ENCODE results near the gene TECTB.
"Not testable (repeated sequence)": the region's sequence is repeated elsewhere in the genome, so short reads cannot be mapped to it uniquely, and the experiment has no call there.

Gene TECTB

GRCh38 chr10:112248584-112249295 lies 34.5 kb upstream of the TECTB start:
- Histone ChIP-seq H3K36me3 (ENCODE audit: control insufficient read depth in 1 of 2, insufficient read depth in 2 of 2, low read length in 2 of 2) (no peaks in the 10 kb centered on the region), H3K4me1 (ENCODE audit: control insufficient read depth in 1 of 2, insufficient read depth in 2 of 2, low read length in 2 of 2) (no peaks in the 10 kb centered on the region), H3K4me3 (ENCODE audit: low read depth in 1 of 2, low read length in 2 of 2) (peak overlapping the region in 1 of 2 donors; percentile 2), H3K9me3 (ENCODE audit: control insufficient read depth in 1 of 2, low read length in 2 of 2) (peaks cover 0 to 8% of the 10 kb centered on the region in 2 donors), H3K27ac (ENCODE audit: low read length) (no peak overlapping the region), H3K27me3 (ENCODE audit: low read depth, low read length) (no peaks in the 10 kb centered on the region)

DNA sequence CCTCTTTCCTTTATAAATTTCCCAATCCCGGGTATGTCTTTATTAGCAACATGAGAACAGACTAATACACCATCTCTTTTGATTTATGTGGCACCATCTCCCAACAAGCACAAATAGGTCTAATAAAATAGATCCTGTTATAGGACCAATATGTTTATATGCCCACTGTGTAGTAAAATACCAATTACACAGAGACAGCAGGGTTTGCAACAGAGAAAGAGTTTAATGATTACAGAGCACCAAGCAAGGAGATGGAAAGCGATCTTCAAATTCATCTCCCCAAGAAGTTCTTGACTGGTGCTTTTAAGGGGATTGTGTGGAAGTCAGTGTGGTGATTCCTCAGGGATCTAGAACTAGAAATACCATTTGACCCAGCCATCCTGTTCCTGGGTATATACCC lies 33.5 kb upstream of the TECTB start:
- H3K4me1 ChIP-seq (ENCODE audit: control insufficient read depth in 1 of 2, insufficient read depth in 2 of 2, low read length in 2 of 2), result no peaks in the 10 kb centered on the region
- no peaks in the 10 kb centered on the region for H3K27me3 ChIP-seq (ENCODE audit: low read depth, low read length)

GRCh38 chr10:112250555-112250954 lies 32.6 kb upstream of the TECTB start:
- H3K4me3 ChIP-seq (ENCODE audit: low read depth in 1 of 2, low read length in 2 of 2), result no peak overlapping the region
- H3K9me3 ChIP-seq (ENCODE audit: control insufficient read depth in 1 of 2, low read length in 2 of 2), result peaks cover 0 to 8% of the 10 kb centered on the region in 2 donors
- H3K4me1 ChIP-seq (ENCODE audit: control insufficient read depth in 1 of 2, insufficient read depth in 2 of 2, low read length in 2 of 2), result no peaks in the 10 kb centered on the region
- H3K36me3 ChIP-seq (ENCODE audit: control insufficient read depth in 1 of 2, insufficient read depth in 2 of 2, low read length in 2 of 2), result no peaks in the 10 kb centered on the region
- H3K27ac ChIP-seq (ENCODE audit: low read length), result no peak overlapping the region
- no peaks in the 10 kb centered on the region for H3K27me3 ChIP-seq (ENCODE audit: low read depth, low read length)

More for the DNA sequence above, 33.5 kb upstream of the TECTB start:
- H3K9me3 ChIP-seq (ENCODE audit: control insufficient read depth in 1 of 2, low read length in 2 of 2), result peaks cover 0 to 8% of the 10 kb centered on the region in 2 donors
- H3K36me3 ChIP-seq (ENCODE audit: control insufficient read depth in 1 of 2, insufficient read depth in 2 of 2, low read length in 2 of 2), result no peaks in the 10 kb centered on the region
- H3K4me3 ChIP-seq (ENCODE audit: low read depth in 1 of 2, low read length in 2 of 2), result no peak overlapping the region
- no peak overlapping the region for H3K27ac ChIP-seq (ENCODE audit: low read length)

DNA sequence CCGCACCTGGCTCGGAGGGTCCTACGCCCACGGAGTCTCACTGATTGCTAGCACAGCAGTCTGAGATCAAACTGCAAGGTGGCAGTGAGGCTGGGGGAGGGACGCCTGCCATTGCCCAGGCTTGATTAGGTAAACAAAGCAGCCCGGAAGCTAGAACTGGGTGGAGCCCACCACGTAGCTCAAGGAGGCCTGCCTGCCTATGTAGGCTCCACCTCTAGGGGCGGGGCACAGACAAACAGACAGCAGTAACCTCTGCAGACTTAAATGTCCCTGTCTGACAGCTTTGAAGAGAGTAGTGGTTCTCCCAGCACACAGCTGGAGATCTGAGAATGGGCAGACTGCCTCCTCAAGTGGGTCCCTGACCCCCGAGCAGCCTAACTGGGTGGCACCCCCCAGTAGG lies 32.0 kb upstream of the TECTB start:
- H3K36me3 ChIP-seq (ENCODE audit: control insufficient read depth in 1 of 2, insufficient read depth in 2 of 2, low read length in 2 of 2); H3K27ac ChIP-seq (ENCODE audit: low read length); H3K9me3 ChIP-seq (ENCODE audit: control insufficient read depth in 1 of 2, low read length in 2 of 2); H3K27me3 ChIP-seq (ENCODE audit: low read depth, low read length); H3K4me1 ChIP-seq (ENCODE audit: control insufficient read depth in 1 of 2, insufficient read depth in 2 of 2, low read length in 2 of 2); H3K4me3 ChIP-seq (ENCODE audit: low read depth in 1 of 2, low read length in 2 of 2): not testable (repeated sequence)

GRCh38 chr10:112258407-112258806 lies 24.8 kb upstream of the TECTB start:
- H3K27ac ChIP-seq (ENCODE audit: low read length), result no peak overlapping the region
- H3K36me3 ChIP-seq (ENCODE audit: control insufficient read depth in 1 of 2, insufficient read depth in 2 of 2, low read length in 2 of 2), result no peaks in the 10 kb centered on the region
- H3K4me3 ChIP-seq (ENCODE audit: low read depth in 1 of 2, low read length in 2 of 2), result no peak overlapping the region
- H3K9me3 ChIP-seq (ENCODE audit: control insufficient read depth in 1 of 2, low read length in 2 of 2), result no peaks in the 10 kb centered on the region
- H3K4me1 ChIP-seq (ENCODE audit: control insufficient read depth in 1 of 2, insufficient read depth in 2 of 2, low read length in 2 of 2), result no peaks in the 10 kb centered on the region
- no peaks in the 10 kb centered on the region for H3K27me3 ChIP-seq (ENCODE audit: low read depth, low read length)

DNA sequence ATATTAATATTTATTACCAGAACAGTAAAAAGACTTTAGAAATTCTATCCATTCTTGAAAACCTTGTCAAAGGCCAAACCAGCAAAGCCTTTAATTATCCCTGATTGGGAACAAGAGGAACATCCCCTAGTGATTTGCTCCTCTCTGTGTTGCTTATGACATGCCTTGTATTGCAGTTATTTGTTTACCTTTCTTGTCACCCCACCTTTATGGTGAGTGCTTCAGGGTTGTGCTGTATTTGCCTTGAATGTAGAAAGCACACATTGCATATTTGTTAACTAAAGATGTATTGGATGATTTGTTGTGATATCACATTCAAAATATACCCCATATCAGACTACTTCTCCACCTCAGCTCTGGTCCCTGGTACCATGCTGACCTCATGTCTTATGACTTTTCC lies 23.5 kb upstream of the TECTB start:
- Histone ChIP-seq H3K27me3 (ENCODE audit: low read depth, low read length) (no peaks in the 10 kb centered on the region), H3K4me1 (ENCODE audit: control insufficient read depth in 1 of 2, insufficient read depth in 2 of 2, low read length in 2 of 2) (no peaks in the 10 kb centered on the region), H3K4me3 (ENCODE audit: low read depth in 1 of 2, low read length in 2 of 2) (no peak overlapping the region), H3K27ac (ENCODE audit: low read length) (no peak overlapping the region), H3K36me3 (ENCODE audit: control insufficient read depth in 1 of 2, insufficient read depth in 2 of 2, low read length in 2 of 2) (no peaks in the 10 kb centered on the region), H3K9me3 (ENCODE audit: control insufficient read depth in 1 of 2, low read length in 2 of 2) (no peaks in the 10 kb centered on the region)

DNA sequence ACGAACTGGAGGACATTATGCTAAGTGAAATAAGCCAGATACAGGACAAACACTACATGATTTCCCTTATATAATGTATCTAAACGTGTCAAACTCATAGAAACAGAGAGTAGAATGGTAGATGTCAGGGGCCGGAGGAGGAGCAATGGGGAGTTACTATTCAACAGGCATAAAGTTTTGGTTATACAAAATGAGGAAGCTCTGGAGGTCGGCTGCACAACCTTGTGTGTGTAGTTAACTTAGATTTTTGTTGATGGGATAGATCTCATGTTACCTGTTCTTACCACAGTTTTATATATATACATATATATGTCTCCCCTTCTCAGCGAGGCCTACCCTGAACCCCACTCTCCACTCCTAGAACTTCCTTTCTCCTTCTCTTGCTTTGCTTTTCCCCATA lies 22.4 kb upstream of the TECTB start:
- H3K27ac ChIP-seq (ENCODE audit: low read length), result no peak overlapping the region

GRCh38 chr10:112261281-112261822 lies 21.8 kb upstream of the TECTB start:
- H3K4me1 ChIP-seq (ENCODE audit: control insufficient read depth in 1 of 2, insufficient read depth in 2 of 2, low read length in 2 of 2), result no peaks in the 10 kb centered on the region
- no peaks in the 10 kb centered on the region for H3K9me3 ChIP-seq (ENCODE audit: control insufficient read depth in 1 of 2, low read length in 2 of 2)
- no peak overlapping the region for H3K4me3 ChIP-seq (ENCODE audit: low read depth in 1 of 2, low read length in 2 of 2)
- no peak overlapping the region for H3K27ac ChIP-seq (ENCODE audit: low read length)
- H3K36me3 ChIP-seq (ENCODE audit: control insufficient read depth in 1 of 2, insufficient read depth in 2 of 2, low read length in 2 of 2), result no peaks in the 10 kb centered on the region
- no peaks in the 10 kb centered on the region for H3K27me3 ChIP-seq (ENCODE audit: low read depth, low read length)

More for the DNA sequence above, 22.4 kb upstream of the TECTB start:
- no peaks in the 10 kb centered on the region for H3K36me3 ChIP-seq (ENCODE audit: control insufficient read depth in 1 of 2, insufficient read depth in 2 of 2, low read length in 2 of 2)
- no peak overlapping the region for H3K4me3 ChIP-seq (ENCODE audit: low read depth in 1 of 2, low read length in 2 of 2)
- no peaks in the 10 kb centered on the region for H3K4me1 ChIP-seq (ENCODE audit: control insufficient read depth in 1 of 2, insufficient read depth in 2 of 2, low read length in 2 of 2)
- H3K27me3 ChIP-seq (ENCODE audit: low read depth, low read length), result no peaks in the 10 kb centered on the region
- H3K9me3 ChIP-seq (ENCODE audit: control insufficient read depth in 1 of 2, low read length in 2 of 2), result no peaks in the 10 kb centered on the region

- Histone ChIP-seq H3K4me3 (ENCODE audit: low read depth in 1 of 2, low read length in 2 of 2) (no peak overlapping the region), H3K27ac (ENCODE audit: low read length) (no peak overlapping the region), H3K4me1 (ENCODE audit: control insufficient read depth in 1 of 2, insufficient read depth in 2 of 2, low read length in 2 of 2) (no peaks in the 10 kb centered on the region)
Measured at GRCh38 chr10:112262546-112262945, 20.7 kb upstream of the TECTB start.

GRCh38 chr10:112265745-112266144 lies 17.5 kb upstream of the TECTB start:
- Histone ChIP-seq H3K27me3 (ENCODE audit: low read depth, low read length) (no peaks in the 10 kb centered on the region), H3K4me3 (ENCODE audit: low read depth in 1 of 2, low read length in 2 of 2) (no peak overlapping the region), H3K27ac (ENCODE audit: low read length) (no peak overlapping the region), H3K36me3 (ENCODE audit: control insufficient read depth in 1 of 2, insufficient read depth in 2 of 2, low read length in 2 of 2) (no peaks in the 10 kb centered on the region), H3K4me1 (ENCODE audit: control insufficient read depth in 1 of 2, insufficient read depth in 2 of 2, low read length in 2 of 2) (no peaks in the 10 kb centered on the region), H3K9me3 (ENCODE audit: control insufficient read depth in 1 of 2, low read length in 2 of 2) (no peaks in the 10 kb centered on the region)

More at GRCh38 chr10:112262546-112262945, 20.7 kb upstream of the TECTB start:
- H3K27me3 ChIP-seq (ENCODE audit: low read depth, low read length), result no peaks in the 10 kb centered on the region
- H3K36me3 ChIP-seq (ENCODE audit: control insufficient read depth in 1 of 2, insufficient read depth in 2 of 2, low read length in 2 of 2), result no peaks in the 10 kb centered on the region
- H3K9me3 ChIP-seq (ENCODE audit: control insufficient read depth in 1 of 2, low read length in 2 of 2), result no peaks in the 10 kb centered on the region

DNA sequence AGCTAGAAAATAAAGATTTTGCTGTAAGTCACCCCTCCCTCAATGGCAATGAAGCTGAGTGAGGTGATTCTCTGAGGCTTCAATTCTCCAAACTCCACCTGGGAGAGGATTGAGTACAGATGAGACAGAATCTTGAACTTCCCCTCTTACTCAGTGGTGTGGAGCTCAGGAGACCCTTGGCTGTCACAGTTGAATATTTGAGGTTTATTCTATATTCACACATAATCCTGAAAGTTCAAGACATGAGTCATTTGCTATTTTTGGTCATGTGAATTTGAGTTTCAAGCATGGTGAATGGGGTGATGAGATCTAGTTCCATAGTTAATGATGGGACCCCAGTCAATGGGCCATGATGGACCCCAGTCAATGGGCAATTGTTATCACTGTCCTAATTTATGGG lies 13.9 kb upstream of the TECTB start:
- no peaks in the 10 kb centered on the region for H3K27me3 ChIP-seq (ENCODE audit: low read depth, low read length)
- H3K4me1 ChIP-seq (ENCODE audit: control insufficient read depth in 1 of 2, insufficient read depth in 2 of 2, low read length in 2 of 2), result no peaks in the 10 kb centered on the region
- H3K27ac ChIP-seq (ENCODE audit: low read length), result no peak overlapping the region
- H3K4me3 ChIP-seq (ENCODE audit: low read depth in 1 of 2, low read length in 2 of 2), result no peak overlapping the region
- H3K36me3 ChIP-seq (ENCODE audit: control insufficient read depth in 1 of 2, insufficient read depth in 2 of 2, low read length in 2 of 2), result no peaks in the 10 kb centered on the region
- H3K9me3 ChIP-seq (ENCODE audit: control insufficient read depth in 1 of 2, low read length in 2 of 2), result no peaks in the 10 kb centered on the region

GRCh38 chr10:112271982-112272381 lies 11.2 kb upstream of the TECTB start:
- H3K27me3 ChIP-seq (ENCODE audit: low read depth, low read length), result no peaks in the 10 kb centered on the region
- no peaks in the 10 kb centered on the region for H3K4me1 ChIP-seq (ENCODE audit: control insufficient read depth in 1 of 2, insufficient read depth in 2 of 2, low read length in 2 of 2)
- no peaks in the 10 kb centered on the region for H3K9me3 ChIP-seq (ENCODE audit: control insufficient read depth in 1 of 2, low read length in 2 of 2)
- no peaks in the 10 kb centered on the region for H3K36me3 ChIP-seq (ENCODE audit: control insufficient read depth in 1 of 2, insufficient read depth in 2 of 2, low read length in 2 of 2)
- H3K27ac ChIP-seq (ENCODE audit: low read length), result no peak overlapping the region
- no peak overlapping the region for H3K4me3 ChIP-seq (ENCODE audit: low read depth in 1 of 2, low read length in 2 of 2)
